Effector memory CD8-positive, alpha-beta T cell (primary cell): ENCODE measurements around the gene VPS52.
"Not testable (repeated sequence)": the region's sequence is repeated elsewhere in the genome, so short reads cannot be mapped to it uniquely, and the experiment has no call there.

Experiments used
- ATAC-seq: fragments of 150-1000 bp; cut with Tn5 transposase; replicated peaks from 2 replicates; pipeline ENCODE4 v1.10.0; 2021; ENCODE audit warnings: mild to moderate bottlenecking, moderate library complexity
- DNase-seq, 3 experiments: peaks; one replicate each; pipeline ENCODE4 v3.0.0; 2021
- H3K27ac Mint-ChIP-seq, 2 donors: one replicate each; pipeline ENCODE4 v1.8.0; 2022; ENCODE audit warnings: mild to moderate bottlenecking in 2 of 2, mixed read lengths in 2 of 2, moderate library complexity in 2 of 2
- H3K27me3 Mint-ChIP-seq, 2 donors: one replicate each; pipeline ENCODE4 v1.8.0; 2022; ENCODE audit warnings: mixed read lengths in 2 of 2
- H3K36me3 Mint-ChIP-seq: one replicate; pipeline ENCODE4 v1.8.0; 2022; ENCODE audit warnings: mild to moderate bottlenecking, moderate library complexity, mixed read lengths; ENCODE audit not compliant: insufficient read depth
- H3K4me1 Mint-ChIP-seq, 2 donors: one replicate each; pipeline ENCODE4 v1.8.0; 2022; ENCODE audit warnings: low read depth in 2 of 2, mixed read lengths in 2 of 2
- H3K4me3 Mint-ChIP-seq, 2 donors: one replicate each; pipeline ENCODE4 v1.8.0; 2022; ENCODE audit warnings: mild to moderate bottlenecking in 2 of 2, mixed read lengths in 2 of 2, moderate library complexity in 2 of 2
- H3K9me3 Mint-ChIP-seq, 2 donors: one replicate each; pipeline ENCODE4 v1.8.0; 2022; ENCODE audit warnings: mixed read lengths in 2 of 2

VPS52 gene

DNA sequence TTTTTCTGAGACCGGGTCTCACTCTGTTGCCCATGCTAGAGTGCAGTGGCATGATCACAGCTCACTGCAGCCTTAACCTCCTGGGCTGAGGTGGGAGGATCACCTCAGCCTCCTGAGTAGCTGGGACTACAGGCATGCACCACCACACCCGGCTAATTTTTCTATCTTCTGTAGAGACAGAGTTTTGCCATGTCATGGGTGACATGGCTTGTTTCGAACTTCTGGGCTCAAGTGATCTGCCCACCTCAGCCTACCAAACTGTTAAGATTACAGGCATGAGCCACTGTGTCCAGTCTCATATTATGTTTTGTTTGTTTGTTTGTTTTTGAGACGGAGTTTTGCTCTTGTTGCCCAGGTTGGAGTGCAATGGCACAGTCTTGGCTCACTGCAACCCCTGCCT lies 13.5 kb upstream of the VPS52 start:
- H3K27me3 Mint-ChIP-seq, H3K4me3 Mint-ChIP-seq, H3K9me3 Mint-ChIP-seq, H3K27ac Mint-ChIP-seq, DNase-seq, ATAC-seq: not testable (repeated sequence)
- peaks cover 40% of the 10 kb centered on the region for H3K36me3 Mint-ChIP-seq
- peaks cover 23 to 32% of the 10 kb centered on the region in 2 donors for H3K4me1 Mint-ChIP-seq

DNA sequence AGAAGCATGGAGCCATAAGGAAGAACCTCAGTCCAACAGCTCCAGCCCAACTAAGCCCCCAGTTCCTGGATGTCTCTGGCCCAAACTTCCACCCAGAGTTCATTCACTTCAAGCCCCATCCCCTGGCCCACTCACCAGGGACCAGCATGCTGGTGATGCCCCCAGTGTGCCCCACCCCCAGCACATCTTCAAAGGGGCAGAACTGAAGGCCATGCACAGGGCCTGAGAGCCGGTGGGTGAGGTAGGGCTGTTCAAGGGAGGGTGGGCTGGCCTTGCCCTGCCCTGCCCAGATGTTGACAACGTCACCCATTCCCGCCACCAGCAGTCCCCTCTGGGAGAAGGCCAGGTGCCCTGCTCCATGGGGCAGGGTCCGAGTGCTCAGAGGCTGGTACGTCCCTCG lies 8.9 kb upstream of the VPS52 start:
- Mint-ChIP-seq H3K4me3 (no peak overlapping the region), H3K9me3 (no peaks in the 10 kb centered on the region), H3K27ac (peak overlapping the region; percentile 26 to 59), H3K27me3 (no peaks in the 10 kb centered on the region), H3K36me3 (peaks cover 52% of the 10 kb centered on the region), H3K4me1 (peaks cover 25 to 30% of the 10 kb centered on the region in 2 donors)
- ATAC-seq: no peak
- DNase-seq: no peak

DNA sequence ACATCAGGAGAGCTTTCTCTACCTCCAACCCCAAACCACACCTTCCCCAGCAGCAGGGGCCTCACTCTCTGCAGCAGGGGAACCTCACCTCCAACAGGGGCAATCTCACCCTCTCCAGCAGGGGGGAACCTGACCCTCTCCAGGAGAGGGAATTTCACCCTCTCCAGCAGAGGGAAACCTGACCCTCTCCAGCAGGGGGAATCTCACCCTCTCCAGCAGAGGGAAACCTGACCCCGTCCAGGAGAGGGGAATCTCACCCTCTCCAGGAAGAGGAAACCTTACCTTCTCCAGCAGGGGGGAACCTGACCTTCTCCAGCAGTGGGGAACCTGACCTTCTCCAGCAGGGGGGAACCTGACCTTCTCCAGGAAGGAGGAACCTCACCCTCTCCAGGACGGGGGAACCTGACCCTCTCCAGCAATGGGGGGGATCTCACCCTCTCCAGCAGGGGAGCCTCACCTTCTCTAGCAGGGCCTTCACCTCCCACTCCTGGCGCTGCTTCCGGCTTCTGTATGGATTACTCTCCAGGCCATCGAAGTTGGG lies 8.4 kb upstream of the VPS52 start:
- H3K36me3 Mint-ChIP-seq: peaks cover 55% of the 10 kb centered on the region
- H3K4me1 Mint-ChIP-seq: peaks cover 28 to 30% of the 10 kb centered on the region in 2 donors
- H3K27ac Mint-ChIP-seq: peak overlapping the region in 1 of 2 donors; percentile 59
- no peak for ATAC-seq
- H3K4me3 Mint-ChIP-seq: no peak overlapping the region
- DNase-seq: no peak
- no peaks in the 10 kb centered on the region for H3K27me3 Mint-ChIP-seq
- no peaks in the 10 kb centered on the region for H3K9me3 Mint-ChIP-seq

DNA sequence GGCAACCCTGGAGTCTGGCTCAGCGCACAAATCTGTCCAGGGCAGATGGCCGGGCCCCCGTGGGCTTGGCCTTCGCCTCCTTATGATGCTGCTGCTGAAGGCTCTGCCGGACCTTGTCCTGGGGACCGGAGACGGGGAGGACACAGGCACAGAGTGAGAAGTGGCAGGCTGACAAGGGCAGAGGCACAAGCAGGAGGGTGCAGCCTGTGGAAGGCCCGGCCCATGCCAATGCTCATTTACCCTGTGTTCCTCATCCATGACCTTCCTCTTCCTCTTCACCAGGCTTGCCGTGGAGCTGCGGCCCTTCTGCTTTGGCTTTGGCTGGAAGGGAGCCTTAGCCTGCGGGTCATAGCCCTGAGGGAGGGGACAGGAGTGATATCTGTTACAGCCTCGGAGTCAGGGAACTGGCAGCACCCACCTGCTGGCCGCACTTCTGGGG lies 7.6 kb upstream of the VPS52 start:
- Mint-ChIP-seq H3K4me3 (peak overlapping the region in 1 of 2 donors; percentile 89), H3K27me3 (no peaks in the 10 kb centered on the region), H3K4me1 (peaks cover 35 to 38% of the 10 kb centered on the region in 2 donors)

DNA sequence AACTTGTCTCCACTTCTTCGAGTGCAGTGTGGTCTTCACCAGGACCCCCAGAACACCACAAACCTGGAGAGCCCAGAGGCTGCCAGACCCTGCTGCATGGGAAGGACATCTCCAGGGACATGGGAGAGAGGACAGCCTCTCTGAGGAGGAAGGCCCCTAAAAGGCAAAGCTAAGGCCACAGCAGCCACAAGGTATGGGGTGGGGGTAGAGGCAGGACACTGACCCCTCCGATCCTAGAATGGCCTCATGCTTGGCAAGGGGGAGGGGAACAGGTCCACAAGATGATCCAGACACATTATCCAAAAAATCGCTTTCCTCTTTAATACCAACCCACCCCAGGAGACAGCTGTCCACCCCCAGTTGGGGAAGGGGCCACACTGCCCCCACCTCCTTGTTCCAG lies 7.1 kb upstream of the VPS52 start:
- Mint-ChIP-seq H3K4me3 (peak overlapping the region; percentile 89 to 93), H3K27me3 (no peaks in the 10 kb centered on the region), H3K9me3 (no peaks in the 10 kb centered on the region), H3K27ac (peak overlapping the region in 1 of 2 donors; percentile 92), H3K36me3 (peaks cover 61% of the 10 kb centered on the region), H3K4me1 (peaks cover 39 to 41% of the 10 kb centered on the region in 2 donors)
- DNase-seq: no peak
- ATAC-seq: no peak

More for the DNA sequence above, 7.6 kb upstream of the VPS52 start:
- H3K36me3 Mint-ChIP-seq: peaks cover 61% of the 10 kb centered on the region
- ATAC-seq: no peak
- H3K27ac Mint-ChIP-seq: peak overlapping the region; percentile 59 to 92
- H3K9me3 Mint-ChIP-seq: no peaks in the 10 kb centered on the region
- DNase-seq: no peak

DNA sequence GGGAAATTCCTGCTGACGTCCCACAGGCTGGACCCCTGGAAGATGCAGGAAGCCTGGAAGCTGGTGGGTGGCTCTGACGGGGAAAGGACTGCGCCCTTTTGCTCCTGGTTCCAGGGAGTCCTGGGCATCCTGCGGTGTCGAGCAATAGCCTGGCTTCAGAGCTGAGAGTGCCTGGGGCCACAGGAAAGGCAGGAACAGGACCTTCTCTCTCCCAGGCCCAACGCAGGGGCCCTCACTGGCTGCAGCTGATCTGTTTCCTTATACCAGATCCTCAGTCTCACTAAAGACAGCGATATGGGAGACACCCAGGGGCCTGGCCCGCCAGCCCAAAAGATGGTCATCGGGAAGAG lies 6.7 kb upstream of the VPS52 start:
- Mint-ChIP-seq H3K36me3 (peaks cover 63% of the 10 kb centered on the region), H3K4me3 (peak overlapping the region; percentile 89 to 93), H3K9me3 (no peaks in the 10 kb centered on the region), H3K4me1 (peaks cover 43 to 45% of the 10 kb centered on the region in 2 donors), H3K27me3 (no peaks in the 10 kb centered on the region), H3K27ac (peak overlapping the region; percentile 92 to 94)
- DNase-seq: no peak
- no peak for ATAC-seq

DNA sequence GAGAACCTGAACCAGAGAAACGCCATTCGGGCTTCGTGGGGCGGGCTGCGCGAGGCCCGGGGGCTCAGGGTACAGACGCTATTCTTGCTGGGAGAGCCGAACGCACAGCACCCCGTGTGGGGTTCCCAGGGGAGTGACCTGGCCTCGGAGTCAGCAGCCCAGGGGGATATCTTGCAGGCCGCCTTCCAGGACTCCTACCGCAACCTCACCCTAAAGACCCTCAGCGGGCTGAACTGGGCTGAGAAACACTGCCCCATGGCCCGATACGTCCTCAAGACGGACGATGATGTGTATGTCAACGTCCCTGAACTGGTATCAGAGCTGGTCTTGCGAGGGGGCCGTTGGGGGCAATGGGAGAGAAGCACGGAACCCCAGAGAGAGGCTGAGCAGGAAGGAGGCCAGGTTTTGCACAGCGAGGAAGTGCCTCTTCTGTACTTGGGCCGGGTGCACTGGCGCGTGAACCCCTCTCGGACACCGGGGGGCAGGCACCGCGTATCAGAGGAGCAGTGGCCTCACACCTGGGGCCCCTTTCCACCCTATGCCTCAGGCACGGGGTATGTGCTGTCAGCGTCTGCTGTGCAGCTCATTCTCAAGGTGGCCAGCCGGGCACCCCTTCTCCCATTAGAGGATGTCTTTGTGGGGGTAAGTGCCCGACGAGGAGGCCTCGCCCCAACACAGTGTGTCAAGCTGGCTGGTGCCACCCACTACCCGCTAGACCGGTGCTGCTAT lies 6.2 kb upstream of the VPS52 start:
- peaks cover 49 to 50% of the 10 kb centered on the region in 2 donors for H3K4me1 Mint-ChIP-seq
- peak overlapping the region; percentile 92 to 94 for H3K27ac Mint-ChIP-seq
- no peaks in the 10 kb centered on the region for H3K9me3 Mint-ChIP-seq
- H3K27me3 Mint-ChIP-seq: no peaks in the 10 kb centered on the region
- DNase-seq: peak in 2 of 3 experiments; percentile 13 to 32
- peaks cover 65% of the 10 kb centered on the region for H3K36me3 Mint-ChIP-seq
- H3K4me3 Mint-ChIP-seq: peak overlapping the region; percentile 89 to 93
- ATAC-seq: peak; percentile 23

DNA sequence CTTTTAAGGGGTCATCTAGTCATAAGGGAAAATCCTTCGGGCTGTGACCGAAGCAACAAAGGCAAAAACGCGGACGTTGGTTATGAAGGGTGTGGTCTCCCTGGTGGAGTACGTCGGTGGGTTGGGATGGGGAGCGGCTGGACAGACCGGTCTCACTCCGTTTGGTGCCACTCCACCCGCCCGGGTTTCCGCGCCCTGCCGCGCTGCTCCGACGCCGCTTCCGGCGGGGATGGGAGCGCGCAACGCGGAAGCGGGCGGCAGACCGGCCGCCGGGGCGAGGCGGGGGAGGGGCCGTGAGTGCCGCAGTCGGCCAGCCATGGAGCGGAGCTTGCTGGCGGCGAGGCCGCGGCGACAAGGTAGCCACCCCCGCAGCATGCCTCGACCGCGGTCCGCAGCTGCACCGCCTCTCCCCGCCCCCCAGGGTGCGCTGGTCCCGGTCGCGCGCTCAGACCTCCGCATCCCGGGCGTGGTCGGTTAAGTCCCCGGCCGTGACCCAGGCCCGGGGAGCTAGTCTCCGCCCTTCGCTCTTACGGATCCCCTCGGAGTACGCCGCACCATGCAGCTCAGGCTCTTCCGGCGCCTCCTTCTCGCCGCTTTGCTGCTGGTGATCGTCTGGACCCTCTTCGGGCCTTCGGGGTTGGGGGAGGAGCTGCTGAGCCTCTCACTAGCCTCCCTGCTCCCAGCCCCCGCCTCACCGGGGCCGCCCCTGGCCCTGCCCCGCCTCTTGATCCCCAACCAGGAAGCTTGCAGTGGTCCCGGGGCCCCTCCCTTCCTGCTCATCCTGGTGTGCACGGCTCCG lies 5.4 kb upstream of the VPS52 start, which contains the start of gene B3GALT4:
Gene B3GALT4, plus strand, starts transcription at position 260 of the 799 bp plus-strand sequence. Its CDS starts 297 bp downstream, at position 557.
- DNase-seq (peak; percentile 58 to 64 (median 60)), ATAC-seq (peak; percentile 75)
- Mint-ChIP-seq H3K27ac (peak within 1 kb of the TSS; percentile 92 to 94), H3K9me3 (no peaks in the 10 kb centered on the region), H3K4me1 (peaks cover 54 to 58% of the 10 kb centered on the region in 2 donors), H3K4me3 (peak within 1 kb of the TSS; percentile 89 to 93), H3K27me3 (no peaks in the 10 kb centered on the region), H3K36me3 (peaks cover 67% of the 10 kb centered on the region)

DNA sequence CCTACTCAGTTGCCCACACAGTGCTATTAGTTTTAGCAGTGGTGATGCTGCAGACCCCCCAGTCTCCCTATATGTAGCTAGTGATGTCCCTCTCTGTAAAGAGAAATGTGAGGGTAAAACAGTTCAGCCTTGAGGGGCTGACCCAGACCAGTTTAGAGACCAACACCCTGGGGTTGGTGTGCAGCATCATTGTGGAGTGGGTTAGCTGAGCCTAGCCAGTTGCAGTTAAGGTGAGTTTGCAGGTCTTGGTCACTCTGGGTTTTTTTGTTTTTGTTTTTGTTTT lies 4.8 kb upstream of the VPS52 start:
- Mint-ChIP-seq H3K27me3 (no peaks in the 10 kb centered on the region), H3K4me3 (peak overlapping the region; percentile 89 to 93), H3K36me3 (peaks cover 68% of the 10 kb centered on the region), H3K4me1 (peaks cover 54 to 63% of the 10 kb centered on the region in 2 donors), H3K9me3 (no peaks in the 10 kb centered on the region), H3K27ac (peak overlapping the region; percentile 92 to 94)
- DNase-seq (no peak), ATAC-seq (no peak)

DNA sequence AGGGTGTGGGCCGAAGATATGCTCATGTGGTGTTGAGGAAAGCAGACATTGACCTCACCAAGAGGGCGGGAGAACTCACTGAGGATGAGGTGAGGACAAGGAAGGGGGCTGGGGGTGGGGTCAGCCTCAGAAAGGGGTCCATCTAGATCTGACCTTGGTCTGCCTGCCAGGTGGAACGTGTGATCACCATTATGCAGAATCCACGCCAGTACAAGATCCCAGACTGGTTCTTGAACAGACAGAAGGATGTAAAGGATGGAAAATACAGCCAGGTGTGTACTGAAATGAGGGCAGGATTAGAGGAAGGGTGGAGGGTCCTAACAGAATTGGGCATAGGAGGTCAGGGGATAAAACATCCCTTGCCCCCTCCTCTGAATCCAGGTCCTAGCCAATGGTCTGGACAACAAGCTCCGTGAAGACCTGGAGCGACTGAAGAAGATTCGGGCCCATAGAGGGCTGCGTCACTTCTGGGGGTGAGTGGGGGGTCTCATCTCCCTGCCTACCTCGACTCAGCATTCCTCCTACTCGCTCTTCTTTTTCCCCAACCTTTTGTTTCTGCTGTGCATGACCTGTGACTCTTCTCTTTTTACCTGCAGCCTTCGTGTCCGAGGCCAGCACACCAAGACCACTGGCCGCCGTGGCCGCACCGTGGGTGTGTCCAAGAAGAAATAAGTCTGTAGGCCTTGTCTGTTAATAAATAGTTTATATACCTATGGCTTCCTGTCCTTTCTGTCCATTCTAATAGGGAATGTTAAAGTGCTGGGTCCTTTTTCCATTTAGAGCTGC lies 4.3 kb upstream of the VPS52 start:
- not testable (repeated sequence) for ATAC-seq, H3K27me3 Mint-ChIP-seq, H3K9me3 Mint-ChIP-seq, DNase-seq
- peak overlapping the region; percentile 92 to 99 for H3K27ac Mint-ChIP-seq
- H3K36me3 Mint-ChIP-seq: peaks cover 73% of the 10 kb centered on the region
- peaks cover 54 to 66% of the 10 kb centered on the region in 2 donors for H3K4me1 Mint-ChIP-seq
- H3K4me3 Mint-ChIP-seq: peak overlapping the region; percentile 89 to 93

DNA sequence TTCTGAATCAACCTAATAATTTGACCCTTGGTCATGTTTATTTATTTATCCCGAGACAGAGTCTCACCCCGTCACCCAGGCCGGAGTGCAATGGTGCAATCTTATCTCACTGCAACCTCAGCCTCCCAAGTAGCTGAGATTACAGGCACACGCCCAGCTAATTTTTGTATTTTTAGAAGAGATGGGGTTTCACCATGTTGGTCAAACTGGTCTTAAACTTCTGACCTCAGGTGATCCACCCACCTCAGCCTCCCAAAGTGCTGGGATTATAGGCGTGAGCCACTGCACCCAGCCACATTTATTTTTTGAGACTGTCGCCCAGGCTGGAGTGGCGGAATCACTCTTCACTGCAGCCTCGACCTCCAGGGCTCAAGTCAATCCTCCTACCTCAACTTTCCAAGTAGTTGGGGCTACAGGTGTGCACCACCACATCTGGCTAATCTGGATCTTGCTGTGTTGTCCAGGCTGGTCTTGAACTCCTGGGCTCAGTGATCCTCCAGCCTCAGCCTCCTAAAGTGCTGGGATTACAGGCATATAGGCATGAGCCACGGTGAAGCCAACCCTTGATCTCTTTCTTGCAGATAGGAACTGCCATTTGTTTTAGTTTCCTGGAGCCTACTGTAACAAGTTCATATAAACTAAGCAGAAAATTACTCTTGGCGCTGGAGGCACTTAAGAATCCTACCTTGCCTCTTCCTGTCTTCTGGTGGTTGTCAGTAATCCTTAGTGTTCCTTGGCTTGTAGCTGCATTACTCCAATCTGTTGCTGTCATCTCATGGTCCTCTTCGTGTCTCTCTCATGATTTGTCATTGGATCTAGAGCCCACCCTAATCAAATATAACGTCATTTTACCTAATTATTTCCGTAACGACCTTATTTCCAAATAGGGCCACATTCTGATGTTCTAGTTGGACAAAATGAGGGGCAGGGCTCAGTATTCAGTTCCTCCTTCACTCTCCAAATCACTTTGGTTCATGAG lies 2.5 kb upstream of the VPS52 start:
- no peak for ATAC-seq
- peaks cover 70% of the 10 kb centered on the region for H3K36me3 Mint-ChIP-seq
- peak overlapping the region; percentile 97 to 98 for H3K4me3 Mint-ChIP-seq
- H3K27me3 Mint-ChIP-seq: no peaks in the 10 kb centered on the region
- peaks cover 59 to 64% of the 10 kb centered on the region in 2 donors for H3K4me1 Mint-ChIP-seq
- peak overlapping the region; percentile 99 for H3K27ac Mint-ChIP-seq
- no peak for DNase-seq
- H3K9me3 Mint-ChIP-seq: no peaks in the 10 kb centered on the region
